Measurements from ENCODE around the gene NRP1. TPM values are rescaled to one million over a fixed set of nuclear protein-coding genes. Genes with fewer than 3 reads are reported as not detected.
A peak's percentile ranks its signal among the peaks of the same experiment; 100 is the strongest.

NRP1 gene
- total RNA-seq, 1 donor from 2014 or later = 100 TPM

DNA sequence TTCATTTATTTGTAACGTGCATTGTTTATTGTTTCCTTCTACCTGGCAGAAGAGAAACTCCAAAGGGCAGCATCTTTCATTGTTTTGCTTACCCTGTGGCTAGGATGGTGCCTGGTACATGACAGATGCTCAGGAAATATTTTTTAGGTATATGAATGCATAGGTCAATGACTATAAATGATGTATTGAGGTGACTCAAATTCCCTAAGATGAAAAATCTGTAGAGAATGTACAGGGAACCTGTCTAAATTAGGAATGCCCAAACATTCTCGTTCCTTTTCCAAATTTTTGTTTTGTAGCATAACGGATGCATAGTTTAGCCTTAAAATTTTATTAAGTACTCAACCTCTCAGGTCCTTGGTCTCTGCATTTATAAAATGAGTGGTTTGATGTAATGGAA lies 71.6 kb downstream of the NRP1 start:
- Mint-ChIP-seq H3K27ac (ENCODE audit: unreplicated experiment) (no peak overlapping the region), H3K4me3 (ENCODE audit: unreplicated experiment) (no peak overlapping the region), H3K9me3 (ENCODE audit: unreplicated experiment) (peaks cover 3% of the 10 kb centered on the region), H3K4me1 (ENCODE audit: low read depth, unreplicated experiment) (peaks cover 22% of the 10 kb centered on the region), H3K36me3 (ENCODE audit: unreplicated experiment) (peaks cover 4% of the 10 kb centered on the region), H3K27me3 (ENCODE audit: unreplicated experiment) (peaks cover 2% of the 10 kb centered on the region)
- TF ChIP-seq, protein P1, sequence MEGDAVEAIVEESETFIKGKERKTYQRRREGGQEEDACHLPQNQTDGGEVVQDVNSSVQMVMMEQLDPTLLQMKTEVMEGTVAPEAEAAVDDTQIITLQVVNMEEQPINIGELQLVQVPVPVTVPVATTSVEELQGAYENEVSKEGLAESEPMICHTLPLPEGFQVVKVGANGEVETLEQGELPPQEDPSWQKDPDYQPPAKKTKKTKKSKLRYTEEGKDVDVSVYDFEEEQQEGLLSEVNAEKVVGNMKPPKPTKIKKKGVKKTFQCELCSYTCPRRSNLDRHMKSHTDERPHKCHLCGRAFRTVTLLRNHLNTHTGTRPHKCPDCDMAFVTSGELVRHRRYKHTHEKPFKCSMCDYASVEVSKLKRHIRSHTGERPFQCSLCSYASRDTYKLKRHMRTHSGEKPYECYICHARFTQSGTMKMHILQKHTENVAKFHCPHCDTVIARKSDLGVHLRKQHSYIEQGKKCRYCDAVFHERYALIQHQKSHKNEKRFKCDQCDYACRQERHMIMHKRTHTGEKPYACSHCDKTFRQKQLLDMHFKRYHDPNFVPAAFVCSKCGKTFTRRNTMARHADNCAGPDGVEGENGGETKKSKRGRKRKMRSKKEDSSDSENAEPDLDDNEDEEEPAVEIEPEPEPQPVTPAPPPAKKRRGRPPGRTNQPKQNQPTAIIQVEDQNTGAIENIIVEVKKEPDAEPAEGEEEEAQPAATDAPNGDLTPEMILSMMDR (IDR thresholded peaks at IDR 0.05; ENCODE audit: partially characterized antibody, unreplicated experiment) = no peak
- DNase-seq = no peak

DNA sequence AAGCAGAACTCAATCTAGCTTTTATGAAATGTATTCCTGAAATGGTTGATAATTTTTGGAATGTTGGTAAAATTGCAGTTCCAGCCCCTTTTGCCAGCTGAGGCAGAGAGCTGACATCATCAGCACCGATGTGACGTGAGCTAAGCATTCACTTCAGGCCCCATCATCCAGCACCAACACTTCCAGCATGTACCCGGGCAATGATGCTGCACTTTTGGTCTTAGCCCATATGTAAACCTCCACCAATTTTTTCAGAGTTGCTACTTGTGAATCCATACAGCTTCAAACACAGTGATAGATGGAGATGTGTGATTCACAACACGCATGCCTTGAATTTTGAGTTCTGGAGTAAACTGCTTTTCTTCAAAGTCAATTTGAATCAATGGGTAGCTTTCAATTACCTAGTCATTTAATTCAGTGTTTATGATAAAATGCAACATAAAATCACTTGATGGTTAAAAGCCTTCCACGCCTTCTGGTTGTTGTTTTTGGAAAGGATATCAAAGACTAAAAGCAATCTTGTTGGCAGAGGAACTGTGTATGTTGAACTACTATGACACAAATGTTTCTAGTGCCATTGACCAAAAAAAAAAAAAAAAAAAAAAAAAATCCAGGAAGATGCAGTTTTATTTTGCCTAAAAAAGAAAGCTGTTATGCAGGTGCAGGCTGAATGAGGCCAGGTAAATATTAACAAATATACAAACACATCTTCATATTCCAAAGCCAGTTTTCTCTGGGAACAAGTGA lies 73.9 kb downstream of the NRP1 start:
- H3K36me3 Mint-ChIP-seq (ENCODE audit: unreplicated experiment) = peaks cover 4% of the 10 kb centered on the region
- H3K4me3 Mint-ChIP-seq (ENCODE audit: unreplicated experiment) = no peak overlapping the region
- peaks cover 7% of the 10 kb centered on the region for H3K9me3 Mint-ChIP-seq (ENCODE audit: unreplicated experiment)
- peaks cover 38% of the 10 kb centered on the region for H3K4me1 Mint-ChIP-seq (ENCODE audit: low read depth, unreplicated experiment)
- no peak for DNase-seq
- peaks cover 11% of the 10 kb centered on the region for H3K27me3 Mint-ChIP-seq (ENCODE audit: unreplicated experiment)
- TF ChIP-seq, protein P1 (IDR thresholded peaks at IDR 0.05; ENCODE audit: partially characterized antibody, unreplicated experiment) = no peak
- H3K27ac Mint-ChIP-seq (ENCODE audit: unreplicated experiment) = peak overlapping the region; percentile 71

DNA sequence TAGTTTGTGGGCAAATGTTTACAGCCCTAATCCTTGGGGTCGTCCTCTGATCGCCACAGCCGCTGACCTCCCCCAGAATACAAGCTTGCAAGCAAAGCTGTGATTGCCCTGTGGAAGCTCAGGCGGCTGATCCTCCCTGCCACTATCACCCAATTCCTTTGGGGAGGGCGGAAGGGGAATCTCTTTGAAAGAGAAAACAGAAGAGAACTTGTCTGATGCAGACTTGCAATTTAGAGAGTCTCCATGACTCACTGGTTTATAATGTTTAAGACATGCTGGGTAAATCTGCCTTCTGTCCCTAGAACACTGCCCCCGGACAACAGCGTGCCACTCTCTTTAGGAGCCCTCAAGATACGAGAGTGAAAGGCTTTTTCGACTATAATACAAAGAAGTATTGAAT lies 75.5 kb downstream of the NRP1 start:
- H3K36me3 Mint-ChIP-seq (ENCODE audit: unreplicated experiment) = peaks cover under 1% of the 10 kb centered on the region
- peak overlapping the region; percentile 83 for H3K27ac Mint-ChIP-seq (ENCODE audit: unreplicated experiment)
- peak overlapping the region; percentile 48 for H3K4me3 Mint-ChIP-seq (ENCODE audit: unreplicated experiment)
- peak; percentile 56 for DNase-seq
- TF ChIP-seq, protein P1 (IDR thresholded peaks at IDR 0.05; ENCODE audit: partially characterized antibody, unreplicated experiment) = no peak
- H3K9me3 Mint-ChIP-seq (ENCODE audit: unreplicated experiment) = peaks cover 7% of the 10 kb centered on the region
- peaks cover 11% of the 10 kb centered on the region for H3K27me3 Mint-ChIP-seq (ENCODE audit: unreplicated experiment)
- H3K4me1 Mint-ChIP-seq (ENCODE audit: low read depth, unreplicated experiment) = peaks cover 46% of the 10 kb centered on the region

DNA sequence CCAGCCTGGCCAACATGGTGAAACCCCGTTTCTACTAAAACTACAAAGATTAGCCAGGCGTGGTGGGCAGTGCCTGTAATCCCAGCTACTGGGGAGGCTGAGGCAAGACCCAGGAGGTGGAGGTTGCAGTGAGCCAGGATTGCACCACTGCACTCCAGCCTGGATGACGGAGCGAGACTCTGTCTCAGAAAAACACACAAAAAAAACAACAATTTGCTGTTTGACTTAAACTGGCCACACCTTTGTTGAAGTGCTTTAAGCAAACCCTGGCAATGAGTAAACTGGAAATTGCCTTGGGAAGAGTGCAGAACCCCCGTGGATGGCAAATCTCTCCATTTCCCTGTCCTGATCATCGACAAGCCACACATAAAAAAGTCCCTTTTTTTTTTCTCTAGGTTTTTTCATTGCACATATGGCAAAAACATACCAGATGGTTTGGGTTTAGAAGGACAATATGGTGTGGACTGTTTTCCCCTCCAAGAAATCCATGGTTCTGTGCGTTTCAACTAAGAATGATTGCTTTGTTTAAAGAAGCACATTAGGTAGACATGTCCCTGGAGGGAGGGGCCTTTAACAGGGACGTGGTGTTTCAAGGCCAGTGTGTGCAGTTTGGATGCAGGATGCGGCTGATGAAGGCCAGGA lies 76.9 kb downstream of the NRP1 start:
- peak overlapping the region; percentile 83 for H3K27ac Mint-ChIP-seq (ENCODE audit: unreplicated experiment)
- peaks cover 15% of the 10 kb centered on the region for H3K36me3 Mint-ChIP-seq (ENCODE audit: unreplicated experiment)
- H3K9me3 Mint-ChIP-seq (ENCODE audit: unreplicated experiment) = peaks cover 7% of the 10 kb centered on the region
- TF ChIP-seq, protein P1 (IDR thresholded peaks at IDR 0.05; ENCODE audit: partially characterized antibody, unreplicated experiment) = no peak
- peak overlapping the region; percentile 69 for H3K4me3 Mint-ChIP-seq (ENCODE audit: unreplicated experiment)
- H3K27me3 Mint-ChIP-seq (ENCODE audit: unreplicated experiment) = peaks cover 11% of the 10 kb centered on the region
- DNase-seq = peak; percentile 29
- peaks cover 59% of the 10 kb centered on the region for H3K4me1 Mint-ChIP-seq (ENCODE audit: low read depth, unreplicated experiment)

DNA sequence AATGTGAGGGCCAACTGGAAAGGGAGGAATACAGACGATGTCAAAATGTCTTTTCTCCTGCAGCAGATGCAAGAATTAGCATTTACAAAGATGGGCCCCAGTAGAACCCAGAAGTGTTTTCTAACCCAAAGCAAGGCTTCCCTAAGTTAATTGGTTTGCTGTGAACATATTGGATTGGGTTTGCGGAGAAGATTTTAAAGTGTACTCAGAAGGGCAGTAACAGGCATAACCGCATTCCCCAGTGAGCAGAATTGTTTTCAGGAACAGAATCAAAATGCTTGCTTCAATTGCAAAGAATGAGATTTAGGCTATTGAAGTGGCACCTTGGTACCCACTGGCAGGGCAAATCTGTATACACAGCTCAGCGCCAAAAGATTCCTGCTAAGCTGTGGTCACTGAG lies 78.0 kb downstream of the NRP1 start:
- DNase-seq = no peak
- Mint-ChIP-seq H3K9me3 (ENCODE audit: unreplicated experiment) (peaks cover 7% of the 10 kb centered on the region), H3K4me3 (ENCODE audit: unreplicated experiment) (peak overlapping the region; percentile 30), H3K27me3 (ENCODE audit: unreplicated experiment) (peaks cover 13% of the 10 kb centered on the region), H3K27ac (ENCODE audit: unreplicated experiment) (peak overlapping the region; percentile 78), H3K36me3 (ENCODE audit: unreplicated experiment) (peaks cover 17% of the 10 kb centered on the region), H3K4me1 (ENCODE audit: low read depth, unreplicated experiment) (peaks cover 62% of the 10 kb centered on the region)
- TF ChIP-seq, protein P1 (IDR thresholded peaks at IDR 0.05; ENCODE audit: partially characterized antibody, unreplicated experiment) = no peak
